CD4-positive, alpha-beta memory T cell (primary cell): ENCODE data around the gene OR51F2. TPM values are rescaled to one million over a fixed set of nuclear protein-coding genes. Genes with fewer than 3 reads are reported as not detected.
"Not testable (repeated sequence)": the region's sequence is repeated elsewhere in the genome, so short reads cannot be mapped to it uniquely, and the experiment has no call there.

Experiments
- CTCF ChIA-PET: fragments of 350-600 bp; sonication (Branson Sonifier 250); formaldehyde crosslinking; loops from one replicate; lab custom pipeline; 2021; ENCODE audit warnings: inconsistent platforms; ENCODE audit not compliant: partially characterized antibody; lab: Charles Lee
- POLR2A ChIA-PET: fragments of 350-600 bp; sonication (Branson Sonifier 250); formaldehyde crosslinking; loops from one replicate; lab custom pipeline; 2021; ENCODE audit not compliant: partially characterized antibody; lab: Charles Lee
- DNase-seq, 5 donors: peaks; one replicate each; pipeline versions ENCODE4 v3.0.0 to v3.0.0-alpha.2; 2020 to 2022; ENCODE audit warnings: mixed read lengths in 1 of 5
- H3K27ac ChIP-seq: one replicate; pipeline ENCODE4 v1.7.0; 2013; ENCODE audit warnings: low read depth, low read length
- H3K27me3 ChIP-seq: 2 replicates; pipeline ENCODE4 v1.7.0; 2013; ENCODE audit warnings: mild to moderate bottlenecking, low read length, moderate library complexity; ENCODE audit not compliant: insufficient read depth
- H3K36me3 ChIP-seq: 2 replicates; pipeline ENCODE4 v1.7.0; 2013; ENCODE audit warnings: mild to moderate bottlenecking, low read length, moderate library complexity; ENCODE audit not compliant: insufficient read depth
- H3K4me1 ChIP-seq: 2 replicates; pipeline ENCODE4 v1.7.0; 2013; ENCODE audit warnings: mild to moderate bottlenecking, low read length, moderate library complexity; ENCODE audit not compliant: insufficient read depth
- H3K4me3 ChIP-seq, 2 donors: one replicate each; pipeline ENCODE4 v1.7.0; 2013; ENCODE audit warnings: low read length in 2 of 2, mild to moderate bottlenecking in 1 of 2
- H3K9me3 ChIP-seq, 2 donors: one replicate each; pipeline ENCODE4 v1.7.0; 2013; ENCODE audit warnings: low read length in 2 of 2, control low read depth in 1 of 2; ENCODE audit not compliant: control insufficient read depth in 1 of 2
- H3K27ac Mint-ChIP-seq, 7 donors: one replicate each; pipeline ENCODE4 v1.8.0; 2020 to 2021; ENCODE audit warnings: mixed read lengths in 7 of 7, mild to moderate bottlenecking in 6 of 7, inconsistent platforms in 3 of 7, moderate library complexity in 3 of 7
- H3K27me3 Mint-ChIP-seq, 2 donors: one replicate each; pipeline ENCODE4 v1.8.0; 2020 to 2021; ENCODE audit warnings: mixed read lengths in 2 of 2
- H3K36me3 Mint-ChIP-seq, 2 donors: one replicate each; pipeline ENCODE4 v1.8.0; 2020 to 2021; ENCODE audit warnings: mixed read lengths in 2 of 2, inconsistent platforms in 1 of 2, mild to moderate bottlenecking in 1 of 2
- H3K4me1 Mint-ChIP-seq, 4 donors: one replicate each; pipeline ENCODE4 v1.8.0; 2020 to 2021; ENCODE audit warnings: mixed read lengths in 4 of 4, mild to moderate bottlenecking in 1 of 4
- H3K4me3 Mint-ChIP-seq, 8 donors: one replicate each; pipeline ENCODE4 v1.8.0; 2020 to 2021; ENCODE audit warnings: mixed read lengths in 8 of 8, mild to moderate bottlenecking in 7 of 8, moderate library complexity in 6 of 8, inconsistent platforms in 3 of 8
- H3K9me3 Mint-ChIP-seq, 8 donors: one replicate each; pipeline ENCODE4 v1.8.0; 2020 to 2021; ENCODE audit warnings: mixed read lengths in 8 of 8, mild to moderate bottlenecking in 5 of 8, inconsistent platforms in 3 of 8, moderate library complexity in 1 of 8
- intact Hi-C: fragments of 100-400 bp; cut with micrococcal nuclease; formaldehyde crosslinking; loops from one replicate; pipeline ENCODE4 v1.15.1; 2023
- polyA plus RNA-seq, 2 donors: library from polyadenylated mRNA; unstranded; fragments of 300-500 nt; fragmentation: Illumina TruSeq; gene quantifications; one replicate each; pipeline ENCODE4 v1.2.3, GENCODE V29; 2021
- total RNA-seq, 2 experiments: library from RNA; stranded (reverse); gene quantifications; one replicate each; pipeline ENCODE4 v1.2.3, GENCODE V29; 2021

The OR51F2 gene, protein sequence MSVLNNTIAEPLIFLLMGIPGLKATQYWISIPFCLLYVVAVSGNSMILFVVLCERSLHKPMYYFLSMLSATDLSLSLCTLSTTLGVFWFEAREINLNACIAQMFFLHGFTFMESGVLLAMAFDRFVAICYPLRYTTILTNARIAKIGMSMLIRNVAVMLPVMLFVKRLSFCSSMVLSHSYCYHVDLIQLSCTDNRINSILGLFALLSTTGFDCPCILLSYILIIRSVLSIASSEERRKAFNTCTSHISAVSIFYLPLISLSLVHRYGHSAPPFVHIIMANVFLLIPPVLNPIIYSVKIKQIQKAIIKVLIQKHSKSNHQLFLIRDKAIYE
- total RNA-seq (not detected), polyA plus RNA-seq (not detected)

GRCh38 chr11:4821021-4821420, at the start of gene OR51F2:
Gene OR51F2, plus strand, starts transcription at chr11:4821321. Its CDS starts 101 bp downstream, at chr11:4821422.
- H3K4me1 Mint-ChIP-seq = no peaks in the 10 kb centered on the region
- DNase-seq = no peak
- H3K9me3 Mint-ChIP-seq = peaks cover 0 to 4% (median 0%) of the 10 kb centered on the region in 8 donors
- H3K9me3 ChIP-seq = no peaks in the 10 kb centered on the region
- H3K4me3 ChIP-seq = no peak within 1 kb of the TSS
- H3K36me3 ChIP-seq = no peaks in the 10 kb centered on the region
- peaks cover 2 to 3% of the 10 kb centered on the region in 2 donors for H3K27me3 Mint-ChIP-seq
- POLR2A ChIA-PET = no interaction called here
- H3K36me3 Mint-ChIP-seq = no peaks in the 10 kb centered on the region
- peaks cover 4% of the 10 kb centered on the region for H3K27me3 ChIP-seq
- no peak within 1 kb of the TSS for H3K27ac ChIP-seq
- H3K4me1 ChIP-seq = no peaks in the 10 kb centered on the region
- no peak within 1 kb of the TSS for H3K4me3 Mint-ChIP-seq
- intact Hi-C loops = no loop called here
- H3K27ac Mint-ChIP-seq = peak within 1 kb of the TSS in 1 of 7 donors; percentile 38
- CTCF ChIA-PET = no interaction called here

GRCh38 chr11:4782454-4782853, 38.7 kb upstream of the OR51F2 start:
- Histone ChIP-seq H3K36me3 (no peaks in the 10 kb centered on the region), H3K4me3 (no peak overlapping the region), H3K27me3 (no peaks in the 10 kb centered on the region), H3K9me3 (no peaks in the 10 kb centered on the region), H3K4me1 (no peaks in the 10 kb centered on the region), H3K27ac (no peak overlapping the region)
- Mint-ChIP-seq H3K9me3 (peaks cover 0 to 11% (median 6%) of the 10 kb centered on the region in 8 donors), H3K4me1 (no peaks in the 10 kb centered on the region), H3K4me3 (no peak overlapping the region), H3K36me3 (no peaks in the 10 kb centered on the region), H3K27ac (no peak overlapping the region), H3K27me3 (peaks cover 2 to 3% of the 10 kb centered on the region in 2 donors)
- CTCF ChIA-PET = no interaction called here
- intact Hi-C loops = no loop called here
- DNase-seq = no peak
- POLR2A ChIA-PET = no interaction called here

GRCh38 chr11:4797206-4797605, 23.9 kb upstream of the OR51F2 start:
- H3K9me3 ChIP-seq = no peaks in the 10 kb centered on the region

GRCh38 chr11:4798427-4799183, 22.5 kb upstream of the OR51F2 start:
- Histone ChIP-seq H3K4me1 (no peaks in the 10 kb centered on the region), H3K27ac (no peak overlapping the region), H3K4me3 (no peak overlapping the region), H3K27me3 (no peaks in the 10 kb centered on the region), H3K9me3 (no peaks in the 10 kb centered on the region), H3K36me3 (no peaks in the 10 kb centered on the region)
- Mint-ChIP-seq H3K9me3 (peaks cover 0 to 6% (median 0%) of the 10 kb centered on the region in 8 donors), H3K4me1 (no peaks in the 10 kb centered on the region), H3K36me3 (no peaks in the 10 kb centered on the region), H3K27me3 (peaks cover 0 to 2% of the 10 kb centered on the region in 2 donors), H3K4me3 (no peak overlapping the region), H3K27ac (no peak overlapping the region)
- CTCF ChIA-PET = no interaction called here
- POLR2A ChIA-PET = no interaction called here
- intact Hi-C loops = no loop called here
- peak in 1 of 5 donors; percentile 32 for DNase-seq

More at GRCh38 chr11:4797206-4797605, 23.9 kb upstream of the OR51F2 start:
- peaks cover 0 to 4% (median 0%) of the 10 kb centered on the region in 8 donors for H3K9me3 Mint-ChIP-seq
- intact Hi-C loops = no loop called here
- Histone ChIP-seq H3K27ac (no peak overlapping the region), H3K4me1 (no peaks in the 10 kb centered on the region), H3K27me3 (no peaks in the 10 kb centered on the region), H3K36me3 (no peaks in the 10 kb centered on the region), H3K4me3 (no peak overlapping the region)
- DNase-seq = no peak
- no peaks in the 10 kb centered on the region for H3K36me3 Mint-ChIP-seq
- H3K4me1 Mint-ChIP-seq = no peaks in the 10 kb centered on the region
- ChIA-PET CTCF (no interaction called here), POLR2A (no interaction called here)
- peaks cover 0 to 6% of the 10 kb centered on the region in 2 donors for H3K27me3 Mint-ChIP-seq
- no peak overlapping the region for H3K27ac Mint-ChIP-seq
- H3K4me3 Mint-ChIP-seq = no peak overlapping the region

DNA sequence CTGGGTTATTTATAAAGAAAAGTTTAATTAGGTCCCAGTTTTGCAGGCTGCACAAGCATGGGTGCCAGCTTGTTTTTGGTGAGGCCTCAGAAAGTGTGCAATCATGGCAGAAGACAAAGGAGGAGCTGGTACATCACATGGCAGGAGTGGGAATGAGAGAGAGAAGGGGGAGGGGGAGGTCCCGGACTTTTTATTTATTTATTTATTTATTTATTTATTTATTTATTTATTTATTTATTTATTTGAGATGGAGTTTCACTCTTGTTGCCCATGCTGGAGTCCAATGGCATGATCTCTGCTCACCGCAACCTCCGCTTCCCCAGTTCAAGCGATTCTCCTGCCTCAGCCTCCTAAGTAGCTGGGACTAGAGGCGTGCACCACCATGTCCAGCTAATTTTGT, 19.8 kb upstream of the OR51F2 start:
- H3K4me3 ChIP-seq, H3K36me3 ChIP-seq, H3K4me1 Mint-ChIP-seq, H3K9me3 ChIP-seq, H3K4me3 Mint-ChIP-seq, H3K27me3 Mint-ChIP-seq, H3K4me1 ChIP-seq, intact Hi-C loops, DNase-seq, POLR2A ChIA-PET, H3K36me3 Mint-ChIP-seq, H3K9me3 Mint-ChIP-seq, H3K27ac ChIP-seq, H3K27ac Mint-ChIP-seq, CTCF ChIA-PET, H3K27me3 ChIP-seq: not testable (repeated sequence)

GRCh38 chr11:4804280-4804679, 16.8 kb upstream of the OR51F2 start, which contains the start of gene OR52R1:
Gene OR52R1, minus strand, starts transcription at chr11:4804380. Its CDS starts 0 bp downstream, at chr11:4804380.
- no peaks in the 10 kb centered on the region for H3K4me1 Mint-ChIP-seq
- H3K9me3 ChIP-seq = no peaks in the 10 kb centered on the region
- no peaks in the 10 kb centered on the region for H3K36me3 ChIP-seq
- intact Hi-C loops = no loop called here
- H3K27me3 Mint-ChIP-seq = peaks cover 0 to 2% of the 10 kb centered on the region in 2 donors
- H3K36me3 Mint-ChIP-seq = no peaks in the 10 kb centered on the region
- no peaks in the 10 kb centered on the region for H3K27me3 ChIP-seq
- ChIA-PET POLR2A (no interaction called here), CTCF (no interaction called here)
- no peak within 1 kb of the TSS for H3K4me3 ChIP-seq
- H3K27ac Mint-ChIP-seq = peak within 1 kb of the TSS in 1 of 7 donors; percentile 62
- H3K27ac ChIP-seq = no peak within 1 kb of the TSS
- no peaks in the 10 kb centered on the region for H3K4me1 ChIP-seq
- DNase-seq = no peak
- H3K4me3 Mint-ChIP-seq = no peak within 1 kb of the TSS
- peaks cover 0 to 5% (median 0%) of the 10 kb centered on the region in 8 donors for H3K9me3 Mint-ChIP-seq

DNA sequence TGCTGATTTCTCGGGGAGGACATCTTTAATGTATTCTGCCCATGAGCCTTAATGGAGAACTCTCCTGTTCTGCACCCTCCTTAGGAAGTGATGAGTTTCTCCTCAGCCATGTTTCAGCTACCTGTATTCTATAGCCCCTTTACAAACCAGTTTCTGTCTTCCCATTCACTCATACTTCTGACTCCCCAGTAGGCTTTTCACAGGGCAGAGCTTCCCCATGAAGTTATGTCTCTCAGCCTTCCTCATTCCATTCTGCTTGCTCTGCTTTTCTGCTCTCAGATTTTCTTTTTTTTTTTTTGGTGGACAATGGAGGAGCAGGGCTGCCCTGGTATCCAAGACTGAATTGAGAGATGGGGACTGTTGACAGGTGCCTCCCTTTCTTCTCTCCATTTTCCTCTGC, 12.6 kb upstream of the OR51F2 start:
- Mint-ChIP-seq H3K9me3 (peaks cover 0 to 3% (median 0%) of the 10 kb centered on the region in 8 donors), H3K27ac (no peak overlapping the region), H3K4me3 (no peak overlapping the region), H3K36me3 (no peaks in the 10 kb centered on the region), H3K27me3 (no peaks in the 10 kb centered on the region), H3K4me1 (no peaks in the 10 kb centered on the region)
- ChIA-PET POLR2A (no interaction called here), CTCF (no interaction called here)
- Histone ChIP-seq H3K4me1 (no peaks in the 10 kb centered on the region), H3K9me3 (no peaks in the 10 kb centered on the region), H3K27ac (no peak overlapping the region), H3K4me3 (no peak overlapping the region), H3K27me3 (no peaks in the 10 kb centered on the region), H3K36me3 (no peaks in the 10 kb centered on the region)
- no peak for DNase-seq
- intact Hi-C loops = no loop called here
